Measurements from ENCODE around the gene PROCA1. TPM values are rescaled to one million over a fixed set of nuclear protein-coding genes. Genes with fewer than 3 reads are reported as not detected.
A peak's percentile ranks its signal among the peaks of the same experiment; 100 is the strongest.
"Not testable (repeated sequence)": the region's sequence is repeated elsewhere in the genome, so short reads cannot be mapped to it uniquely, and the experiment has no call there.

PROCA1 gene
- total and polyA plus RNA-seq, 7 donors: 0.54 to 2.3 (median 1.1) TPM; not detected in 1

GRCh38 chr17:28723159-28723835 is 11.6 kb upstream of the PROCA1 start:
- Histone ChIP-seq H3K4me1 (peaks cover 0 to 71% (median 62%) of the 10 kb centered on the region in 4 donors), H3K36me3 (peaks cover 17 to 38% (median 27%) of the 10 kb centered on the region in 4 donors), H3K27me3 (peaks cover 0 to 8% (median 0%) of the 10 kb centered on the region in 3 donors), H3K9me3 (no peaks in the 10 kb centered on the region), H3K27ac (no peak overlapping the region), H3K4me3 (no peak overlapping the region)
- TF ChIP-seq POLR2A (IDR thresholded peaks at IDR 0.05) (no peak), EP300 (IDR thresholded peaks at IDR 0.05) (no peak), CTCF (IDR thresholded peaks at IDR 0.05) (no peak), POLR2AphosphoS5 (IDR thresholded peaks at IDR 0.05) (no peak)
- 62 to 79% methylated on average over 6 of the region's 6 CpGs for WGBS, 2 donors
- no peak for DNase-seq
- intact Hi-C loops (cut with DNase I): loop anchor here (10.0 kb wide), 1 partner anchor 572 kb away; the partner anchor contains the start of gene NUFIP2

- H3K27me3 ChIP-seq: peaks cover 0 to 8% (median 0%) of the 10 kb centered on the region in 3 donors
- H3K36me3 ChIP-seq: peaks cover 17 to 38% (median 27%) of the 10 kb centered on the region in 4 donors
- H3K4me3 ChIP-seq: no peak overlapping the region
- TF ChIP-seq CTCF (IDR thresholded peaks at IDR 0.05) (no peak), POLR2A (IDR thresholded peaks at IDR 0.05) (no peak), POLR2AphosphoS5 (IDR thresholded peaks at IDR 0.05) (no peak), EP300 (IDR thresholded peaks at IDR 0.05) (no peak)
- no peaks in the 10 kb centered on the region for H3K9me3 ChIP-seq
- no peak for DNase-seq
- intact Hi-C loops (cut with DNase I): loop anchor here (10.0 kb wide), 1 partner anchor 572 kb away; the partner anchor contains the start of gene NUFIP2
- WGBS, 2 donors: 48 to 72% methylated on average over 7 of the region's 7 CpGs
- peaks cover 0 to 71% (median 60%) of the 10 kb centered on the region in 4 donors for H3K4me1 ChIP-seq
- H3K27ac ChIP-seq: no peak overlapping the region
Measured at GRCh38 chr17:28722417-28723158, 10.9 kb upstream of the PROCA1 start.

GRCh38 chr17:28720997-28721329 is 9.3 kb upstream of the PROCA1 start:
- TF ChIP-seq CTCF (IDR thresholded peaks at IDR 0.05): peak in 1 of 4 experiments; percentile 4
- Histone ChIP-seq H3K27ac (peak overlapping the region in 3 of 4 donors; percentile 94 to 95 (median 94)), H3K36me3 (peaks cover 17 to 38% (median 27%) of the 10 kb centered on the region in 4 donors), H3K4me3 (peak overlapping the region; percentile 73 to 95 (median 84)), H3K4me1 (peaks cover 0 to 75% (median 59%) of the 10 kb centered on the region in 4 donors)
- peak; percentile 63 for DNase-seq
- H3K9me3 ChIP-seq, H3K27me3 ChIP-seq: not testable (repeated sequence)
- 7 to 33% methylated on average over 19 of the region's 19 CpGs for WGBS, 2 donors
- intact Hi-C loops (cut with DNase I): loop anchor here (10.0 kb wide), 1 partner anchor 574 kb away; the partner anchor contains the start of gene NUFIP2

- DNase-seq: no peak
- peaks cover 0 to 72% (median 57%) of the 10 kb centered on the region in 4 donors for H3K4me1 ChIP-seq
- WGBS, 2 donors: 1 to 3% methylated on average over 30 of the region's 30 CpGs
- peak overlapping the region; percentile 73 to 95 (median 84) for H3K4me3 ChIP-seq
- no peaks in the 10 kb centered on the region for H3K9me3 ChIP-seq
- intact Hi-C loops (cut with DNase I): loop anchor here (10.0 kb wide), 1 partner anchor 574 kb away; the partner anchor contains the start of gene NUFIP2
- H3K27me3 ChIP-seq: peaks cover 0 to 1% (median 0%) of the 10 kb centered on the region in 3 donors
- no peak for TF ChIP-seq EP300 (IDR thresholded peaks at IDR 0.05)
- no peak for TF ChIP-seq POLR2A (IDR thresholded peaks at IDR 0.05)
- peak in 1 of 4 experiments; percentile 6 for TF ChIP-seq CTCF (IDR thresholded peaks at IDR 0.05)
- peaks cover 17 to 43% (median 29%) of the 10 kb centered on the region in 4 donors for H3K36me3 ChIP-seq
- H3K27ac ChIP-seq: peak overlapping the region; percentile 91 to 95 (median 94)
Measured at GRCh38 chr17:28720247-28720996, 8.7 kb upstream of the PROCA1 start.
